Mucosa of rectum (tissue), 2 donors: Measurements from ENCODE around the gene TAMM41.
"Not testable (repeated sequence)": the region's sequence is repeated elsewhere in the genome, so short reads cannot be mapped to it uniquely, and the experiment has no call there.

Experiments used
- H3K27ac ChIP-seq, 2 donors: one replicate each; pipeline ENCODE4 v1.7.0; 2013; ENCODE audit warnings: inconsistent platforms in 2 of 2, low read depth in 2 of 2, low read length in 2 of 2
- H3K27me3 ChIP-seq, 2 donors: one replicate each; pipeline ENCODE4 v1.7.0; 2013; ENCODE audit warnings: low read length in 2 of 2; ENCODE audit not compliant: control insufficient read depth in 2 of 2, insufficient read depth in 2 of 2
- H3K36me3 ChIP-seq, 2 donors: one replicate each; pipeline ENCODE4 v1.7.0; 2013; ENCODE audit warnings: low read length in 2 of 2; ENCODE audit not compliant: control insufficient read depth in 2 of 2, insufficient read depth in 2 of 2
- H3K4me1 ChIP-seq, 2 donors: one replicate each; pipeline ENCODE4 v1.7.0; 2013; ENCODE audit warnings: low read length in 2 of 2, mild to moderate bottlenecking in 1 of 2; ENCODE audit not compliant: control insufficient read depth in 2 of 2, insufficient read depth in 2 of 2
- H3K4me3 ChIP-seq, 2 donors: one replicate each; pipeline ENCODE4 v1.7.0; 2013; ENCODE audit warnings: low read length in 2 of 2
- H3K9ac ChIP-seq, 2 donors: one replicate each; pipeline ENCODE4 v1.7.0; 2013; ENCODE audit warnings: low read length in 2 of 2, low read depth in 1 of 2, mild to moderate bottlenecking in 1 of 2
- H3K9me3 ChIP-seq, 2 donors: one replicate each; pipeline ENCODE4 v1.7.0; 2013; ENCODE audit warnings: low read length in 2 of 2; ENCODE audit not compliant: control insufficient read depth in 2 of 2
- donor health status: healthy.
- donor health status: Normal muscosa, but diverticular disease.

TAMM41 gene

GRCh38 chr3:11846281-11847266, at the start of gene TAMM41:
TAMM41 (minus strand) TSS chr3:11846885; CDS start chr3:11846636, 249 bp downstream.
- H3K27ac ChIP-seq, result peak within 1 kb of the TSS; percentile 83 to 94
- no peaks in the 10 kb centered on the region for H3K9me3 ChIP-seq
- H3K27me3 ChIP-seq, result no peaks in the 10 kb centered on the region
- H3K4me1 ChIP-seq, result peaks cover 9 to 11% of the 10 kb centered on the region in 2 donors
- peak within 1 kb of the TSS; percentile 88 to 99 for H3K4me3 ChIP-seq
- H3K9ac ChIP-seq, result peak within 1 kb of the TSS; percentile 85 to 99
- peaks cover 14 to 21% of the 10 kb centered on the region in 2 donors for H3K36me3 ChIP-seq

- no peaks in the 10 kb centered on the region for H3K27me3 ChIP-seq
- no peak overlapping the region for H3K9ac ChIP-seq
- no peak overlapping the region for H3K27ac ChIP-seq
- H3K36me3 ChIP-seq, result no peaks in the 10 kb centered on the region
- H3K9me3 ChIP-seq, result no peaks in the 10 kb centered on the region
- H3K4me3 ChIP-seq, result no peak overlapping the region
- no peaks in the 10 kb centered on the region for H3K4me1 ChIP-seq
These were observed 32.2 kb upstream of the TAMM41 start for GRCh38 chr3:11878837-11879236.

- not testable (repeated sequence) for H3K4me3 ChIP-seq, H3K4me1 ChIP-seq, H3K9me3 ChIP-seq, H3K27ac ChIP-seq, H3K27me3 ChIP-seq, H3K36me3 ChIP-seq, H3K9ac ChIP-seq
These were observed 28.0 kb upstream of the TAMM41 start for GRCh38 chr3:11874707-11875106.

- not testable (repeated sequence) for H3K4me1 ChIP-seq, H3K4me3 ChIP-seq, H3K36me3 ChIP-seq, H3K27me3 ChIP-seq, H3K9ac ChIP-seq, H3K9me3 ChIP-seq, H3K27ac ChIP-seq
These were observed 17.1 kb upstream of the TAMM41 start for GRCh38 chr3:11863739-11864138.

GRCh38 chr3:11862584-11862983, 15.9 kb upstream of the TAMM41 start:
- not testable (repeated sequence) for H3K27ac ChIP-seq, H3K27me3 ChIP-seq, H3K4me1 ChIP-seq, H3K36me3 ChIP-seq, H3K4me3 ChIP-seq, H3K9ac ChIP-seq, H3K9me3 ChIP-seq

GRCh38 chr3:11862145-11862544, 15.5 kb upstream of the TAMM41 start:
- H3K27me3 ChIP-seq, H3K4me3 ChIP-seq, H3K27ac ChIP-seq, H3K4me1 ChIP-seq, H3K36me3 ChIP-seq, H3K9me3 ChIP-seq, H3K9ac ChIP-seq: not testable (repeated sequence)

- not testable (repeated sequence) for H3K27ac ChIP-seq, H3K9me3 ChIP-seq, H3K9ac ChIP-seq, H3K4me1 ChIP-seq, H3K4me3 ChIP-seq, H3K27me3 ChIP-seq, H3K36me3 ChIP-seq
These were observed 13.5 kb upstream of the TAMM41 start for GRCh38 chr3:11860213-11860612.

GRCh38 chr3:11853450-11853849, 6.8 kb upstream of the TAMM41 start:
- no peaks in the 10 kb centered on the region for H3K9me3 ChIP-seq
- no peaks in the 10 kb centered on the region for H3K27me3 ChIP-seq
- no peak overlapping the region for H3K27ac ChIP-seq
- H3K4me1 ChIP-seq, result no peaks in the 10 kb centered on the region
- H3K36me3 ChIP-seq, result no peaks in the 10 kb centered on the region
- H3K9ac ChIP-seq, result no peak overlapping the region
- H3K4me3 ChIP-seq, result no peak overlapping the region

GRCh38 chr3:11850003-11850402, 3.3 kb upstream of the TAMM41 start:
- no peaks in the 10 kb centered on the region for H3K27me3 ChIP-seq
- H3K9ac ChIP-seq, result no peak overlapping the region
- peaks cover 9% of the 10 kb centered on the region in 2 donors for H3K4me1 ChIP-seq
- H3K27ac ChIP-seq, result no peak overlapping the region
- peaks cover 0 to 3% of the 10 kb centered on the region in 2 donors for H3K36me3 ChIP-seq
- no peaks in the 10 kb centered on the region for H3K9me3 ChIP-seq
- no peak overlapping the region for H3K4me3 ChIP-seq

- H3K4me1 ChIP-seq, result peaks cover 9 to 11% of the 10 kb centered on the region in 2 donors
- H3K9ac ChIP-seq, result no peak overlapping the region
- peak overlapping the region in 1 of 2 donors; percentile 99 for H3K4me3 ChIP-seq
- no peaks in the 10 kb centered on the region for H3K27me3 ChIP-seq
- peaks cover 7 to 17% of the 10 kb centered on the region in 2 donors for H3K36me3 ChIP-seq
- no peaks in the 10 kb centered on the region for H3K9me3 ChIP-seq
- H3K27ac ChIP-seq, result no peak overlapping the region
These were observed 922 bp upstream of the TAMM41 start for GRCh38 chr3:11847607-11848006.
